DND-41 (cell line): ENCODE data around the gene SCYGR4.

ENCODE experiments used
- ATAC-seq: fragments of 200-7000 bp; cut with Tn5 transposase; 3 replicates; pipeline ENCODE4 v1.9.1; 2021; ENCODE audit warnings: low read depth; ENCODE audit not compliant: insufficient read depth
- DNase-seq: peaks from one replicate; pipeline ENCODE4 v3.0.0-alpha.2; 2020
- H2AFZ ChIP-seq: 2 replicates; pipeline ENCODE4 v1.6.0; 2012; ENCODE audit warnings: low read depth, low read length
- H3K27ac ChIP-seq: 2 replicates; pipeline ENCODE4 v1.5.1; 2012; ENCODE audit warnings: low read length, inconsistent platforms
- H3K27me3 ChIP-seq: fragments of 200-600 bp; sonication (generic); 2 replicates; pipeline ENCODE4 v1.6.0; 2012; ENCODE audit warnings: low read length, mild to moderate bottlenecking, inconsistent platforms; ENCODE audit not compliant: insufficient read depth, poor library complexity
- H3K36me3 ChIP-seq: 2 replicates; pipeline ENCODE4 v1.5.1; 2012; ENCODE audit warnings: low read length, inconsistent platforms; ENCODE audit not compliant: insufficient read depth
- H3K4me1 ChIP-seq: 2 replicates; pipeline ENCODE4 v1.5.1; 2012; ENCODE audit warnings: mild to moderate bottlenecking, low read length; ENCODE audit not compliant: insufficient read depth
- H3K4me2 ChIP-seq: 2 replicates; pipeline ENCODE4 v1.6.0; 2012; ENCODE audit warnings: mild to moderate bottlenecking, moderate library complexity, low read length, inconsistent platforms; ENCODE audit not compliant: insufficient read depth
- H3K4me3 ChIP-seq, 2 experiments: fragments of 200-600 bp in 1 of 2; shearing (Covaris generic) in 1 of 2; 2 replicates each; pipeline ENCODE4 v1.5.1; 2012 to 2016; ENCODE audit warnings: inconsistent platforms in 2 of 2, low read length in 2 of 2, mild to moderate bottlenecking in 2 of 2, low read depth in 1 of 2, moderate library complexity in 1 of 2
- H3K79me2 ChIP-seq: 2 replicates; pipeline ENCODE4 v1.6.0; 2012; ENCODE audit warnings: low read length, inconsistent platforms; ENCODE audit not compliant: insufficient read depth
- H3K9ac ChIP-seq: 2 replicates; pipeline ENCODE4 v1.6.0; 2012; ENCODE audit warnings: low read depth, mild to moderate bottlenecking, inconsistent platforms, low read length, moderate library complexity
- H3K9me3 ChIP-seq: 2 replicates; pipeline ENCODE4 v1.5.1; 2012; ENCODE audit warnings: low read length, moderate library complexity, mild to moderate bottlenecking, inconsistent platforms; ENCODE audit not compliant: insufficient read depth, severe bottlenecking
- H4K20me1 ChIP-seq: 2 replicates; pipeline ENCODE4 v1.6.0; 2012; ENCODE audit warnings: low read length; ENCODE audit not compliant: insufficient read depth
- CTCF ChIP-seq: IDR thresholded peaks from 2 replicates; pipeline ENCODE4 v1.5.1; 2012; ENCODE audit warnings: borderline replicate concordance, low read length, moderate library complexity, mild to moderate bottlenecking; ENCODE audit not compliant: poor library complexity, severe bottlenecking; ENCODE audit errors: extremely low read depth
- EZH2 ChIP-seq: IDR thresholded peaks from 3 replicates; pipeline ENCODE4 v1.6.1; 2012; ENCODE audit warnings: borderline replicate concordance, low read depth, mild to moderate bottlenecking, moderate library complexity, low read length, inconsistent platforms; ENCODE audit not compliant: severe bottlenecking

The SCYGR4 gene

GRCh38 chr2:227634201-227634600, 16.9 kb downstream of the SCYGR4 start:
- Histone ChIP-seq H3K4me1 (no peaks in the 10 kb centered on the region), H3K27me3 (no peaks in the 10 kb centered on the region), H3K36me3 (no peaks in the 10 kb centered on the region), H4K20me1 (no peaks in the 10 kb centered on the region), H2AFZ (no peak overlapping the region), H3K79me2 (no peaks in the 10 kb centered on the region), H3K9ac (no peak overlapping the region), H3K4me3 (no peak overlapping the region), H3K9me3 (no peaks in the 10 kb centered on the region), H3K27ac (no peak overlapping the region), H3K4me2 (no peak overlapping the region)
- no peak for ATAC-seq
- TF ChIP-seq EZH2: no peak
- no peak for TF ChIP-seq CTCF
- DNase-seq: no peak

GRCh38 chr2:227642656-227643055, 25.4 kb downstream of the SCYGR4 start:
- TF ChIP-seq CTCF (no peak), EZH2 (no peak)
- Histone ChIP-seq H3K9me3 (no peaks in the 10 kb centered on the region), H2AFZ (no peak overlapping the region), H3K27ac (no peak overlapping the region), H3K27me3 (no peaks in the 10 kb centered on the region), H3K36me3 (no peaks in the 10 kb centered on the region), H3K4me1 (no peaks in the 10 kb centered on the region), H3K9ac (no peak overlapping the region), H3K4me3 (no peak overlapping the region), H3K79me2 (no peaks in the 10 kb centered on the region), H4K20me1 (no peaks in the 10 kb centered on the region), H3K4me2 (no peak overlapping the region)
- ATAC-seq (no peak), DNase-seq (no peak)

DNA sequence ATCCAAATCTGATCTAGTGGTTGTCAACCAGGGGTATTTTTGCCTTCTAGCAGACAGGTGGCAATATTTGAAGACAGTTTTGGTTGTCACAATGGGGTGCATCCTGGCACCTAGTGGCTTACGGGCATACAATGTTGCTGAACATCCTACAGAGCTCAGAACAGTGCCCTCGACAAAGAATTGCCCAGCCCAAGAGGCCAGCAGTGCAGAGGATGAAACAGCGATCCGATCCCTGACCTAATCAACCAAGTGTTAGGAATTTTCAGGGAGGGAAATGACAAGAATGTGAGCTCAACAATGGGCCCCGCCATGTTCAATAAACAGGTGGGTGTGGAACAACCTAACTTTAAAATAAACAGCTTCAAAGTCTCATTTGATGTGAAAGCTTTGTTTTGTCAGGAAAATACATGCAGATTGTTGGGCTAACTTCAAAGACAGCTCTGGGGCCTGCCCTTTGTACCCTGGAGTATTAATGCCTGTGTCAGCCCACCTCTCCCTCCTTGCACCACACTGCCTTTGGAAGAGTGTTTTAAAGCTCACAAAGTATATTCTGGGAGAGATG, 26.8 kb downstream of the SCYGR4 start:
- H3K4me1 ChIP-seq: no peaks in the 10 kb centered on the region
- no peak overlapping the region for H3K4me2 ChIP-seq
- ATAC-seq (no peak), DNase-seq (no peak)
- no peak overlapping the region for H3K27ac ChIP-seq
- H3K27me3 ChIP-seq: no peaks in the 10 kb centered on the region
- no peak overlapping the region for H2AFZ ChIP-seq
- no peaks in the 10 kb centered on the region for H3K36me3 ChIP-seq
- no peaks in the 10 kb centered on the region for H3K9me3 ChIP-seq
- no peak overlapping the region for H3K9ac ChIP-seq
- TF ChIP-seq EZH2 (no peak), CTCF (no peak)
- no peak overlapping the region for H3K4me3 ChIP-seq
- no peaks in the 10 kb centered on the region for H3K79me2 ChIP-seq
- H4K20me1 ChIP-seq: no peaks in the 10 kb centered on the region

- Histone ChIP-seq H3K9ac (no peak overlapping the region), H2AFZ (no peak overlapping the region), H3K36me3 (no peaks in the 10 kb centered on the region), H3K27ac (no peak overlapping the region), H3K4me2 (no peak overlapping the region), H3K4me3 (no peak overlapping the region), H4K20me1 (no peaks in the 10 kb centered on the region), H3K27me3 (no peaks in the 10 kb centered on the region), H3K9me3 (no peaks in the 10 kb centered on the region), H3K4me1 (no peaks in the 10 kb centered on the region), H3K79me2 (no peaks in the 10 kb centered on the region)
- DNase-seq: no peak
- ATAC-seq: no peak
- TF ChIP-seq CTCF: no peak
- TF ChIP-seq EZH2: no peak
Measured at GRCh38 chr2:227653419-227653818, 36.1 kb downstream of the SCYGR4 start.
